Suprapubic skin (tissue), 4 donors: ENCODE data around the gene TRIM77.
"Not testable (repeated sequence)": the region's sequence is repeated elsewhere in the genome, so short reads cannot be mapped to it uniquely, and the experiment has no call there.

Source experiments
- EP300 ChIP-seq: sonication (generic); formaldehyde crosslinking; IDR thresholded peaks from one replicate; pipeline ENCODE4 v1.6.1; 2017; ENCODE audit warnings: antibody characterized with exemption
- POLR2A ChIP-seq, 2 donors: fragments of 450-650 bp; IDR thresholded peaks; one replicate each; pipeline ENCODE4 v1.6.1; 2017; ENCODE audit warnings: antibody characterized with exemption in 2 of 2, mild to moderate bottlenecking in 2 of 2, moderate library complexity in 2 of 2
- POLR2AphosphoS5 ChIP-seq, 3 donors: sonication (generic); formaldehyde crosslinking; IDR thresholded peaks; one replicate each; pipeline ENCODE4 v1.6.1; 2017; ENCODE audit warnings: antibody characterized with exemption in 3 of 3
- TF ChIP-seq, protein P1 (sequence below), 2 donors: fragments of 200-600 bp in 1 of 2; fragments of 450-650 bp in 1 of 2; sonication (generic) in 1 of 2; IDR thresholded peaks; one replicate each; pipeline ENCODE4 v1.5.1; 2016 to 2019; ENCODE audit warnings: antibody characterized with exemption in 2 of 2, mild to moderate bottlenecking in 1 of 2, moderate library complexity in 1 of 2

DNA sequence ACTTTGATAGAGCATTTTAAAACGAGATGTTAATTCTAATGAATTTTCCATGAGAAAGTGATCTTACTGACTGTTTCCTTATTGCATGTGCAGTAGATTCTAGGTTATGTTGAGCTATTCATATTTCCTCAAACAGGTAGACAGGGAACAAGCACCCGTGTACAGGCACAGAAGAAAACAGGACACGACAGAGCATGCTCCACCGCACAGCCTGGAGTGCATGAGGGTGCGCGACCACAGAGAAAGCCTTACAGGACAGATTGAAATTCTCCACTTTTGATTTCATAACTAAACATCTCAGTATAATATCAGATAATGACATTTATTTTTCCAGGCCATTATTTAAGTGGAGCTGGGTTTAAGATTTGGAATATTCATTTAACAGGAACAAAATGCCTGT lies 41.9 kb upstream of the TRIM77 start:
- TF ChIP-seq, protein P1, sequence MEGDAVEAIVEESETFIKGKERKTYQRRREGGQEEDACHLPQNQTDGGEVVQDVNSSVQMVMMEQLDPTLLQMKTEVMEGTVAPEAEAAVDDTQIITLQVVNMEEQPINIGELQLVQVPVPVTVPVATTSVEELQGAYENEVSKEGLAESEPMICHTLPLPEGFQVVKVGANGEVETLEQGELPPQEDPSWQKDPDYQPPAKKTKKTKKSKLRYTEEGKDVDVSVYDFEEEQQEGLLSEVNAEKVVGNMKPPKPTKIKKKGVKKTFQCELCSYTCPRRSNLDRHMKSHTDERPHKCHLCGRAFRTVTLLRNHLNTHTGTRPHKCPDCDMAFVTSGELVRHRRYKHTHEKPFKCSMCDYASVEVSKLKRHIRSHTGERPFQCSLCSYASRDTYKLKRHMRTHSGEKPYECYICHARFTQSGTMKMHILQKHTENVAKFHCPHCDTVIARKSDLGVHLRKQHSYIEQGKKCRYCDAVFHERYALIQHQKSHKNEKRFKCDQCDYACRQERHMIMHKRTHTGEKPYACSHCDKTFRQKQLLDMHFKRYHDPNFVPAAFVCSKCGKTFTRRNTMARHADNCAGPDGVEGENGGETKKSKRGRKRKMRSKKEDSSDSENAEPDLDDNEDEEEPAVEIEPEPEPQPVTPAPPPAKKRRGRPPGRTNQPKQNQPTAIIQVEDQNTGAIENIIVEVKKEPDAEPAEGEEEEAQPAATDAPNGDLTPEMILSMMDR (IDR thresholded peaks at IDR 0.05) = not testable (repeated sequence)
- TF ChIP-seq POLR2A (IDR thresholded peaks at IDR 0.05); POLR2AphosphoS5 (IDR thresholded peaks at IDR 0.05); EP300: not testable (repeated sequence)
